HTERT RPE-1 (cell line): Measurements from ENCODE around the gene TGFA.

Source experiments
- in situ Hi-C: fragments of 300-500 bp; cut with MboI; formaldehyde crosslinking; loops from 4 replicates; pipeline ENCODE4 v1.14.3; 2020; ENCODE audit warnings: low sequenced_read_pairs

Gene TGFA

DNA sequence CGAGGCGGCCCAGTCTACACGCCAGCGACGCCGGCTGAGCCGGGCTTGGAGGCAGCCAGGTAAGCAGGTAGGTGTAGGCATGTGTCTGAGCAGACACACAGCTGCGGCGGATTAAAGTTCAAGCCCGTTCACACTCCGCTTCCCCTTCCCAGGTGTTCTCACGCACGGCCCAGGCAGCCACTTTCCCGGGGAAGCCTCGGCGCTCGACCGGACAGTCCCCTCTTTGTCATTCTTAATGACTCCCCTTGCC, 367 bp downstream of the TGFA start:
- in situ Hi-C loops = no loop called here

DNA sequence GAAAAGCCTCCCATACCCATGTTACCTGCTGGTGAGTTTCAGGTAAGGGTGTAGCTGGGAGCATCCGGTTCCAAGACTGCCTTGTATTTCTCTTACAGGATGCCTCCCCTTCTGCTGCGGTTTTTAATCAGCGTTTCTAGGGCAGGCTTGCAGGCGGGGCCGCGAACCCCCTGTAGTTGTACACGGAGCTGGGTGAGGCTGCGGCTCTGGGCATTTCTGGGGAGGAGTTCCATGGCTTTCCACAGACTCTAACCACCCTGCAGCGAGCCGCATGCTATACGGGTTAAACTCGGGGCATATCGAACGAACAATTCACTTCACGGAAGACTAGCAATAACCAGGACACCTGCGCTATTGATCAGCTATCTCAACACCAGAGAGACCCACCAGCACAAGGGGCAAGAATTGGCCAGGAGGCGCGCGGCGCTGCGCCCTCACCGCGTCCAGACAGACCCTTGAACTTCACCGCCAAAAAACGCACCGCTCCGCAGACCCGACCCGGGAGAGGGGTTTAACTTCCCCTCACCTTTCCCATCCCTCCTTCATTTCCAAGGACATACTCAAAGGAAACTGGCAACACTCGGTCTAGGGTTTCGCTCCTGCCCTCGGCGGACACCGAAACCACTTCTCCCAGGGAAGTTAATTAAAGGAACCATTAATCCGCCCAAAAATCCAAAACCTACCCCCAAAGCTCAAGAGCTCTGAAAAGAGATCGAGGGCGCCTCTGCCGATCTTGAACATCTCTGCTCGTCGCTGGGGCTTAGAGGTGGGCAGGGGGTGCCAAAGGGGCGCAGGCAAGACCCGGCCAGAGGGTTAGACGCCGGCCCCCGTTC, 909 bp downstream of the TGFA start:
- in situ Hi-C loops = no loop called here

DNA sequence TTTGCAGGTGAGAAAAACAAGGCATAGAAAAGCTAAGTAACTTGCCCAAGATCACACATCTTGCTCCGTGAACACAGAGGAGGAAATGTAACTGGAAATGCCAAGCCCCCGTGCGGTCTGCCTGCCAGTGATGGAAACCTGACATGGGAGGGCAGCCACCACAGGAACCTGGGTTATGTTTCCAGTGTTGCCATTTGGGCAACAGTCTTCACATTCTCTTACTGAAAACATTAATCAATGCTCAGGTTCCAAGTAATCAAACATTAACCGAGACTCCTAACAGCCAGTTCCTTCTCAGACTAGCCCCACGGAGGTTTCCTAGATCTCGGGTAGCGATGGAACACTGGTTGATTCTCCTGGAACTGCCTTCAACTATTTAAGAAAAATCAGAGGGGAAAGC, 2.5 kb downstream of the TGFA start:
- in situ Hi-C loops = no loop called here

DNA sequence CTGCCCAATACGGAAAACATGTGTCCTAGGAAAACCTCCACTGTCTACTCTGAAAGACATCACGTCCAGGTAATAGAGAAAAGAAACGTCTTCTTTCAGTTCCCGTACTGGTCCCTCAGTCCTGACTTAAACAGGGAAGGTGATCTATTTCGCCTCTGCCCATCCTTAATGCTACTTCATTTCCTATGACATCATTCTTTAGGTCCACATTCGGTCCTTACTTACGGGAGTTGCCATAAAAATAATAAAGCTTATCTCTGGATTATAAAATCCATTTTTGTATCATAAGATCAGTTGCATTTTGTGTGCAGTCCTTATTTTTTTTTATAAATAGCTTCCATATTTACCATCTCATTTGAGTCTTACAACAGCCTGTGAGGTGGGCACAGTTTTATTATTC, 3.7 kb downstream of the TGFA start:
- in situ Hi-C loops = no loop called here

DNA sequence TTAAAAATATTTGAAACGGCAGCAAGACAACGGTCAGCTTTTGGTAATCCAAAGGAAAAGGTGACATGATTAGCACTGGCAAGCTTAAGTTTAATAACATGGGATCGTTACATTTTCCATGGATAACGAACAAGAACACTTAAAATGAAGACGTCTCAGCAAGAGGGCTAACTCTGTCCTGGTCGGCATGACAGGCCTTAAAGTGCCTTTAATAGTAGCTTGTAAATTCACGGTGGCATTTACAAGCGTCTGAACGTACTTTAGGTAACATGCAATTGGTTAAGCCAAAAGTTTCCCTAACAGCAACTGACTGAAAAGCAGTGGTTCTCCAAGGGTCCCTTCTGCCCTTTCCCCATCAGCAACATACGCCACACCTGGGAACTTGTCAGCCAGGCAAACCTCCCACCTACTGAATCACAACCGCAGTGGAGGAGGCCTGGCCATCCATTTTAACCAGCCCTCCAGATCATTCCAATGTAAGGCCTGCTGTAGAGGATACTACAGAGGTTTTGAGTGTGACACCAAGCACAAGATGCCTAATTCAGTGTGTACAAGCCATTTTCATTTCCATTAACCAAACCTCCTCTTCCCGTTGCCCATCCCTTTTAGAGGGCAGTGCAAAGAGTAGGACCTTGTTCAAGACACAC, 4.4 kb downstream of the TGFA start:
- in situ Hi-C loops = no loop called here

DNA sequence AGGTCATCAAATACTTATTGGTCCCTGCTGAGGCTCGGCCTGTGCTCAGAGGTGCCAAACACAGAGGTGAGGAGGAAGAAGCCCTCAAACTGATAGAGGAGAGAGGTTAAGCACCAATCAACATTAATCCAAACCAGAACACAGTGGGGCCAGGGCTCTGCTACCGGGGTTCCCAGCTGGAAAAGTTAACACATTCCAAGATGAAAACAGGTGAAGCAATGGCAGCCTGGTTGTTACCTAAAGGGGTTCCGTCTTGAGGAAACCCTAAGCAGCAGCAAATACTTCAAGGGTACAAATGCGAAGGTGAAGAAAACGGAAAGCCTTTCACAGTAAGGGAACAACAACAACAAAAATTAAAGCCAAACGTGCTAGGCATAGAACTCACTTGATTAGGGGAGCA, 5.4 kb downstream of the TGFA start:
- in situ Hi-C loops = no loop called here

DNA sequence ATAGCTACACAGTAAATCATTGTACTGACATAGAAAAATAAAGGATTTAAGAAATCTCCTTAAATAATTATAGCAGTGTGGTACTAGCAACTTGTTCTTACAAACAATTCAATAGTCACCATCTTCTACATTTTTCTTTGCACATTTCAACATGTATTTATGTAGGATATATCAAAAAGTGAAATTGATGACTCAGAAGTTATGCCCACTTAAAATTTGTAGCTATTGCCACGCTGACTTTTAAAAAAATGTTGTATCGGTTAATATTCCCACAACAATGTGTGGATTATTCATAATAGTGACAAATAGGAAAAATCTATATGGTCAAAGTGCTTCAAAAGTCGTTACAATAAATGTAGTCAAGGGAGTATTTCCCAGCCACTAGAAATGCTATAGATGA, 6.7 kb downstream of the TGFA start:
- in situ Hi-C loops = no loop called here

DNA sequence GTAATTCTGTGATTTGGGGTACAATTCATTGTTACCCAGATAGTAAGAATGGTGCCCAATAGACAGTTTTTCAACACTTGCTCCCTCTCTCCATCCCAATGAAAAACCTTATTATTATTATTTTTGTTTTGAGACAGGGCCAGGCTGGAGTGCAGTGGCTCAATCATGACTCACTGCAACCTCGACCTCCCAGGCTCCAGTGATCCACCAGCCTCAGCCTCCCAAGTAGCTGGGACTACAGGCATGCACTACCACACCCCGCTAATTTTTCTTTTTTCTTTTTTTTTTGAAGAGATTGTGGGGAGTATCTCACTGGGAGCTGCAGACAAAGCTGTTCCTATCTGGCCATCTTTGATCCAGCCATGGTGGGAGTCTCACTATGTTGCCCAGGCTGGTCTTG, 7.2 kb downstream of the TGFA start:
- in situ Hi-C loops = no loop called here

DNA sequence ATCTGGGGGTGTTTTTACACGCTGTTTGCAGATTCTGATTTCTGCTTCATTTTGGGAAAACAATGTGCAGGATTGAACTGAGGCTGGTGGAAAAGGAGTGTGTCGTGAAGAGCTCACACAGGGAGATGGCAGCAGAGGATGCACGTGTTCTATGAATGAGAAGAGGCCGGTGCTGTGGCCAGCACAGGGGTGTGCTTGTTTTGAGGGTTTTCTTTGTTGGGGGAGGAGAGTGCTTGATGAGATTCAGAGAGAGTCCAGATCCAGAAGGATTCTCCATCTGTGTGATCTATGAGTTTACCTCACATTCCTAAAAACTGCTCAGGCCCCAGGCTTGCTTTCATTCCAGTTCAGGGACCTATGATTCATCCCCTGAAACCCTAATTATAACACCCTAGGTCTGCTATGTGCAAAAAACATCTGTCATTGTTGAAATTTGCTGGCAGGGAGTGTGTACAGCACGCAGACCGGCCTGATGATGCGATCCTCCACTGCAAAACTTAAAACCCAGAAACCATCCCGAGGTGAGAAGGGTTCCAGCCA, 12.1 kb downstream of the TGFA start:
- in situ Hi-C loops = no loop called here

DNA sequence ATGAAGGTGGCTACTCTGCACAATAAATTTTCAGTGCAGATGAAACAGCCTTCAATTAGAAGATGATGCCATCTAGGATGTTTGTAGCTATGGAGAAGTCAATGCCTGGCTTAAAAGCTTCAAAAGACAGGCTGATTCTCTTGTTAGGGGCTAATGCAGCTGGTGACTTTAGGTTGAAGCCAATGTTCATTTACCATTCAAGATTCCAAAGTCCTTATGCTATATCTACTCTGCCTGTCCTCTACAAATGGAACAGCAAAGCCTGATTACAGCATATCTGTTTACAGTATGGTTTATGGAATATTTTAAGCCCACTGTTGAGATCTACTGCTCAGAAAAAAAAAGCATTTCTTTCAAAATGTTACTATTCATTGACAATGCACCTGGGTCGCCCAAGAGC, 15.8 kb downstream of the TGFA start:
- in situ Hi-C loops = no loop called here

DNA sequence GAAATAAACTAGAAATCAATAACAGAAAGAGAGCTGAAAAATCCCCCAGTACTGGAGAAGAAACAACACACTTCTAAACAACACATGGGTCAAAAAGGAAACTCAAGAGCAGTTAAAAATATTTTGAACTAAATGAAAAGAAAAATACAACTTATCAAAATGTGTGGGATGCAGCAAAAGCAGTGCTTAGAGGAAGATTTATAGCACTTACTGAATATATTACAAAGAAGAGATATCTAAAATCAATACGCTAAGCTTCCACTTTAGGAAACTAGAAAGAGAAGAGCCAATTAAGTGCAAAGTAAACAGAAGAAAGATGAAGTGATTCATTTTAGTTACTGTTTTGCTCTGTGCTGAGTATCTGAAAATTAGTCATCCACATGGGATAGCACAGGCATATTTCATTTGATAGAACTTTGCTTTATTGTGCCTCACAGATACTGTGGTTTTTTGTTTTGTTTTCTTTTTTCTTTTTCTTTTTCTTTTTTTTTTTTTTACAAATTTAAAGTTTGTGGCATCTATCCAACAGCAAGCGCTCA, 17.0 kb downstream of the TGFA start:
- in situ Hi-C loops = no loop called here

DNA sequence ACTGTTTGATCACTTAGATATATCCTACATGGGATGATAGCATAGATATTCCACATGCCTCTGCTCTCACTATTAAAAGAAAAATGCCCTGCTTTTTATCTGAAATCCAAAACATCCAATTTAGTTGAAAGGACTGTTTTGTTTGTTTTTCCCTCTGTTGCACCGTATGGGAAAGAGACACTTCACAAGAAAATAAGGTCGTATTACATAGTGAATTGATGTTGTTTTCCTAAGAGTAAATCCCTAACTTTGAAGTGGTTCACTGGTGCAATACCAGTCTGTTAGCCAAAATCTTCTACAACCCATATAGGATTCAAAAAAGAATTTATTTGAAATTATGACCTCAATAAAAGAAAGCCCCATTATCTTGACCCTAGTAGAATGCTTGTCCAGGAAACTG, 18.1 kb downstream of the TGFA start:
- in situ Hi-C loops = no loop called here

DNA sequence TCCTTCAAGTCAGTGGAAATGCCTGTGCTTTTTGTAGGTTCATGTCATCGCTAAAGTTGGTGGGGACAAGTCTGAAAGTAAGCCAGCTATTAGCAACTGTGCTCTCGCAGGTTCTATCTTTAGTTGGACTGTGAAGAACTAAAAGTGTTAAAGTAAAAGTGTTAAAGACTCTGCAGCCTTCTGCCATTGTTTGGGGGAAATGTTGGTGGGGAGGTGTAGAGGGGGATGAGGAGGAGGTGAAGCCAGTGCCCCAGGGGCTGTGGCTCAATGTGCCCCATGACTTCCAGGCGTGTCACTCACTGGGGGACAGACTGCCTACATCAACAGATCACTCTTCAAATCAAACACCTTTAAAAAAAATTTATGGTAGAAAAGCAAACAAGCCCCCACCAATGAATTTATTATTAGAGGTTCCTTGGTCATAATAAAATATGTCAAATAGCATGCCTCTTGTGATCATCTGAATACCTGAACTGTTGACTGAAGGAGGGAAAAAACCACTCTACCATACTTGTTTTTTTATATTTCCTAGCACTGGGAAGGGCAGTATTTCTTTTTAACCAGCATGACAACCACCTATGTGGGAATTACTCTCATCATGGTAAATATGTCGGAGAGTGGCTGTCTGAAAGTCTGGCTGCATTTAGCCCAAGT, 19.3 kb downstream of the TGFA start:
- in situ Hi-C loops = no loop called here

DNA sequence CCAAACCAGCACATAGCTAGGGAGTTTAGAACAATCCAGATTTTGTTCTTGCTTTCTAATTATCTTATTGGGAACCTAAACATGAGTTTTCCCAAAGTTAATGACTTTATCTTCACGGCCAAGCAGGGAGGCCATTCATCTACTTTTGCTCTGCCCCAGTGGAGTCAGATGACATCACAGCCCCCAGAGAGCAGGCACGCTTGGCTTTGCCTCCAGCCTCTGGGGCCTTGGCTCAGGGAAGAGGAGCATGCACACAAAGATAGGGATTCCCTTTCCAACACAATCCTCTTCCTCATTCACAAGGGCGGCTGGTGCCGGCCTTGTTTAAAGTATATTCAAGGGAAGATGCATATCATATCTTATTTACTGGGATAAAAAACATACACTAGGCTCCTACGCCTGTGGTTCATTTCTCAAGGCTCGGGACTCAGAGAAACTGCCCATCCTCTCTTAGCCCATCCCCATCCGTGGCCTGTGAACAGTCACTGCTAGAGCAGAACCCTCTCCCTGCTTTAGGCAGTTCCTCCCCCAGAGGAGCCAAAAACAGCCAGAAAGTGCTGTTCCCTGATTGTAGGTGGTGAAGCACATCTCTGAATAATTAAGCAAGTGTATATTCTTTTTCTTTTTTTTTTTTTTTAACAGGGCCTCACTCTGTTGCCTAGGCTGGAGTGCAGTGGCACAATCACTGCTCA, 21.2 kb downstream of the TGFA start:
- in situ Hi-C loops = no loop called here

DNA sequence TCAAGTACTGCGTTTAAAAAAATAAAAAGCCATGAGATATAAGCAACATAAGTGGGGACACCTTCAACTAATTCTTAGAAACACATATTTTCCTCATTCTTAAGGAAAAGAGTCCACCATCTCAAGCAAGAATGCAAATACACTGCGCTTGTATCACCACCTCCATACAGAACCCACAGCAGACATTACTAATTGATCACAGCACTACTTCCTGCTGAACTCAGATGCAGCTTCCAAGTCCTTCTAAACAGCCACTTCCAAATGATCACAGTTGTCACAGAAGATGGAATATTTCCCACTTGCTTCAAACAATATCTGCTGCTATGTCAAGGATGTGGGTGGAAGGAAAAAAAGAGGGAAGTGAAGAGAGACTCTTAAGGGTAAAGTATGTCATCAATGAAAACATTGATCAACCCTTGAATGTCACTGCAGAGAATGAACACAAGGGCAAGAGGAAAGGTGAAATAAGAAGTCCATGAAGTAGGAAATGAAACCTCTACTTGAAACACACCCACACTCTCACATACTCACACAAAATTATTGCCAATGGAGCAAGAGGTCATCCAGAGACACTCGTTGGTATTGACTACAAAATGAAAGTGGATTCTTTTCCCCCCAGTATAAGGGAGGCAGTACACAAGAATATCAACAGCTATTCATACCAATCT, 22.1 kb downstream of the TGFA start:
- in situ Hi-C loops = no loop called here

DNA sequence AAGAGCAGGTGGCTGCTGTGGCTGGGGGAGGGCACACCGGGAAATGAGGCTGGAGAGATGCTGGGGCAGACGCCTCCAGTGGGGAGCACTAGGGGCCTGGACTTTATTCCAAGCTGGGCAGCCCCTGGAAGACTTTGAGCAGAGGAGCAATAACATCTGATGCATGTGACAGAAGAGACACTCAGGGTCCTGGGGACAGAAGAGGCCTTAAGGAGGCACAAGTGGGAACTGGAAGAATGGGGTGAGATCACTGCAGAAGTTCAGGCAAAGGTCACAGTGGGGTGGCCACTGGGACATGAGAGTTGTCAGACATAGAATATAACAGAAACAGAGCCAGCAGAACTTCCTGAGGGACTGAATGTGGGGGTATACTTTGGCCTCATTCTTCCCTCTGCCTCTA, 24.0 kb downstream of the TGFA start:
- in situ Hi-C loops = no loop called here

DNA sequence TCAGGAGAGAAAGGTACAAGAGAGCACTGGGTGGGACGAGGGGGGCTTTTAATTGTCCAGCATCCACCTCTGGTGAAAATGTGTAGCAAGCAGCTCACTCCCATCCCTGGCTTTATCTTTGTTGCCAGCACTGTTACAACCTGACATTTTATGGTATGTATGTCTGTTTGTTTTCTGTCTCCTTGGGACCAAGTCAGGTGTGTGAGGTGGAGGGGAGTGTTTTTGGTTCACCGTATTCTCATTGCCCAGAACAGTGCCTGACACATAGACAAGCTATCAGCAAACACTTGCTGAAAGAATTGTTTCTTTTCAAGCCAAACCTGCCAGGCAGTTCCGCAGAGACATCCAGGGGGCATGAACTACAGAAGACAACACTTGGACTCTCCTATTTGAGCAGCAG, 24.7 kb downstream of the TGFA start:
- in situ Hi-C loops = no loop called here

DNA sequence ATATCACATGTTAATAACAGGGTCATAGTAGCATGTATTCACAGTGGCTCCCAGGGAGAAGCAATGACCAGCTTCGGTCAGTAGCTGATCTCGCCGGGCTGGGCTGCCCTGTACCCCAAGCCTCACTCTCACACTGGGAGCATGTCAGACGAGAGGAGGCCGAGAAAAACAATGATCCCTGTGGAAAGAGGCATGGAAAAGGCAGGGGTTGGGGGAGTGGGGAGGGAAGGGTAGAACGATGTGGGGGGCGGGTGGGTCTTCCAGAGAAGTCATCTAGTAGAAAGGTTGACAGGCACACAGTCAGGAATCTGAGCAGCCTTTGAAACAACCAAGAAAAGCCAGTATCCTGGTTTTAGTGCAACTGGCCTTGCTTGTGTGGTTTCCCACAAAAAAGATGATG, 25.4 kb downstream of the TGFA start:
- in situ Hi-C loops = no loop called here

DNA sequence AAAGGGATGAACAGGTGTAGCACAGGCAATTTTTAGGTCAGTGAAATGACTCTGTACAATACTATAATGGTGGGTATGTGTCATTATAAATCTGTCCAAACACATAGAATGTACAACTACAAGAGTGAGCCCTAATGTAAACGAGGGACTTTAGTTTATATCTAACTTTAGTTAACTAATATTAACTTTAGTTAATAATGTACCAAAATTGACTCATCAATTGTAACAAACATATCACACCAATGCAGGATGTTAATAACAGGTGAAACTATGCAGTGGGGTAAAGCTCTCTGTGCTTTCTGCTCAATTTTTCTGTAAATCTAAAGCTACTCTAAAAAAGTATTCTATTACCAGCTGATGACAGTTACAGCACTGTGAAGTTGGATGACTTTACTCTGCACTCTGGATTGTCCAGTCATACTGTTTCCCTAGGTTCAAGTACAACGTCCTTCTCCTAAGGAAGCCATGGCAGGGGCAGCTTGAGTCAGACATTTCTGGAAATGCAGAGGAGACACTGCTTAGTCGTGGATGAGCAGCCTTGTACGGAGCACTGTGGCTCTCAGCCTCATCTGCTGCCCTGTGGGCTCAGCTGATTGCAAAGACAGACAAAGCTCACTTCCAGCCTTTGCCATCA, 26.1 kb downstream of the TGFA start:
- in situ Hi-C loops = no loop called here

DNA sequence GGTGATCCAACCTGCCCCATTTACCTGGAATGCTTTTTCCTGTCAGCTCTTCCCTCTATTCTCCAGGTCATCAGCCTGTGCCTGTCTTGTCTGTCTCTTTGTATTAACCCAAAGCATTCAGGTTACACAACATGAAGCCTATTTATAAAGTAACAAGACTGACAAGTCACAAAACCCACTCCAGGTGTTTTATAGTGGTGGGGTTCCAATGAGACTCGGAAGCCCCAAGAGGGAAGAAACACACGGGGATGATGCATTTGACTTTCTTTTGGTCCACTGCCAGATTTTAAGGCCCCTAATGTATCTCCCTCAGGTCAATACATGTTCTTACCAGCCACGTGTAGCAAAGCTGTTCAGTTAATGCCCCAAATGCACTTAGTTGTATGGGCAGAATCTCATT, 27.5 kb downstream of the TGFA start:
- in situ Hi-C loops = no loop called here
